DMS 273 treated with DMSO at 0.1 percent for 48 hours (cell line): Measurements from ENCODE around the gene TIGAR.

Experiments used
- DNase-seq: peaks from one replicate; lab custom pipeline; 2025; lab: John Stamatoyannopoulos, UW

The TIGAR gene

GRCh38 chr12:4379405-4379804 is 58.4 kb downstream of the TIGAR start, which contains the start of gene FGF23:
Gene FGF23 (minus strand): TSS chr12:4379712. CDS start chr12:4379582, 130 bp downstream.
- DNase-seq: no peak

- DNase-seq: no peak
Measured at GRCh38 chr12:4380332-4380731, 59.3 kb downstream of the TIGAR start.

- no peak for DNase-seq
Measured at GRCh38 chr12:4383304-4383865, 62.4 kb downstream of the TIGAR start.

GRCh38 chr12:4386801-4387200 is 65.8 kb downstream of the TIGAR start:
- no peak for DNase-seq

GRCh38 chr12:4387607-4388006 is 66.6 kb downstream of the TIGAR start:
- no peak for DNase-seq

- DNase-seq: no peak
Measured at GRCh38 chr12:4388032-4388431, 67.0 kb downstream of the TIGAR start.

GRCh38 chr12:4388662-4389061 is 67.6 kb downstream of the TIGAR start:
- DNase-seq: no peak

- DNase-seq: no peak
Measured at GRCh38 chr12:4392223-4392742, 71.3 kb downstream of the TIGAR start.

- DNase-seq: no peak
Measured at GRCh38 chr12:4393211-4393610, 72.2 kb downstream of the TIGAR start.

GRCh38 chr12:4395818-4396217 is 74.8 kb downstream of the TIGAR start:
- no peak for DNase-seq

GRCh38 chr12:4401117-4401516 is 80.1 kb downstream of the TIGAR start:
- no peak for DNase-seq

- no peak for DNase-seq
Measured at GRCh38 chr12:4402996-4403395, 82.0 kb downstream of the TIGAR start.
